ENCODE measurements around the gene DYNC1I1.

Gene DYNC1I1

GRCh38 chr7:96100737-96101136 lies 328.4 kb downstream of the DYNC1I1 start:
- no peak overlapping the region for H3K4me3 ChIP-seq (replicated peaks; ENCODE audit: low read depth, low read length)
- no peak for TF ChIP-seq CTCF (IDR thresholded peaks at IDR 0.05; ENCODE audit: low read length, missing control alignments)
- no peak for DNase-seq (ENCODE audit: low read depth)

GRCh38 chr7:96102096-96102811 lies 329.9 kb downstream of the DYNC1I1 start:
- TF ChIP-seq CTCF (IDR thresholded peaks at IDR 0.05; ENCODE audit: low read length, missing control alignments) = no peak
- no peak for DNase-seq (ENCODE audit: low read depth)
- H3K4me3 ChIP-seq (replicated peaks; ENCODE audit: low read depth, low read length) = no peak overlapping the region

- H3K4me3 ChIP-seq (replicated peaks; ENCODE audit: low read depth, low read length) = no peak overlapping the region
- no peak for TF ChIP-seq CTCF (IDR thresholded peaks at IDR 0.05; ENCODE audit: low read length, missing control alignments)
- no peak for DNase-seq (ENCODE audit: low read depth)
These were observed 332.6 kb downstream of the DYNC1I1 start for GRCh38 chr7:96104984-96105383.

- DNase-seq (ENCODE audit: low read depth) = no peak
- TF ChIP-seq CTCF (IDR thresholded peaks at IDR 0.05; ENCODE audit: low read length, missing control alignments) = no peak
- no peak overlapping the region for H3K4me3 ChIP-seq (replicated peaks; ENCODE audit: low read depth, low read length)
These were observed 339.1 kb downstream of the DYNC1I1 start for GRCh38 chr7:96111405-96111804.

- no peak for TF ChIP-seq CTCF (IDR thresholded peaks at IDR 0.05; ENCODE audit: low read length, missing control alignments)
- H3K4me3 ChIP-seq (replicated peaks; ENCODE audit: low read depth, low read length) = no peak overlapping the region
- no peak for DNase-seq (ENCODE audit: low read depth)
These were observed 341.8 kb downstream of the DYNC1I1 start for GRCh38 chr7:96114190-96114589.

GRCh38 chr7:96116173-96116572 lies 343.8 kb downstream of the DYNC1I1 start:
- TF ChIP-seq CTCF (IDR thresholded peaks at IDR 0.05; ENCODE audit: low read length, missing control alignments) = no peak
- H3K4me3 ChIP-seq (replicated peaks; ENCODE audit: low read depth, low read length) = no peak overlapping the region
- no peak for DNase-seq (ENCODE audit: low read depth)

- no peak for DNase-seq (ENCODE audit: low read depth)
- H3K4me3 ChIP-seq (replicated peaks; ENCODE audit: low read depth, low read length) = no peak overlapping the region
- TF ChIP-seq CTCF (IDR thresholded peaks at IDR 0.05; ENCODE audit: low read length, missing control alignments) = no peak
These were observed 346.2 kb downstream of the DYNC1I1 start for GRCh38 chr7:96118449-96119001.
